Liver (tissue), 9 donors: Measurements from ENCODE around the gene NR2E1. TPM values are rescaled to one million over a fixed set of nuclear protein-coding genes. Genes with fewer than 3 reads are reported as not detected.

Experiments
- DNase-seq: peaks from one replicate; pipeline ENCODE4 v3.0.0-alpha.2; 2017; ENCODE audit warnings: low spot score
- H3K27ac ChIP-seq, 2 donors: one replicate each; pipeline ENCODE4 v1.7.0; 2013; ENCODE audit warnings: inconsistent platforms in 2 of 2, low read length in 2 of 2, control low read depth in 1 of 2, low read depth in 1 of 2, mild to moderate bottlenecking in 1 of 2
- H3K27me3 ChIP-seq, 4 donors: one replicate each; pipeline versions ENCODE4 v1.6.1 to v1.7.0; 2013; ENCODE audit warnings: low read length in 3 of 4, inconsistent platforms in 1 of 4, mild to moderate bottlenecking in 1 of 4, moderate library complexity in 1 of 4; ENCODE audit not compliant: control insufficient read depth in 4 of 4, insufficient read depth in 4 of 4
- H3K36me3 ChIP-seq, 4 donors: one replicate each; pipeline versions ENCODE4 v1.6.1 to v1.7.0; 2013; ENCODE audit warnings: low read length in 3 of 4, mild to moderate bottlenecking in 3 of 4, low read depth in 1 of 4, moderate library complexity in 1 of 4; ENCODE audit not compliant: control insufficient read depth in 4 of 4, insufficient read depth in 3 of 4
- H3K4me1 ChIP-seq, 4 donors: one replicate each; pipeline versions ENCODE4 v1.6.1 to v1.7.0; 2013; ENCODE audit warnings: low read length in 3 of 4, mild to moderate bottlenecking in 3 of 4, moderate library complexity in 1 of 4; ENCODE audit not compliant: control insufficient read depth in 4 of 4, insufficient read depth in 4 of 4
- H3K4me3 ChIP-seq, 3 donors: one replicate each; pipeline versions ENCODE4 v1.6.1 to v1.7.0; 2013; ENCODE audit warnings: low read length in 3 of 3, control low read depth in 1 of 3, low read depth in 1 of 3, mild to moderate bottlenecking in 1 of 3
- H3K9ac ChIP-seq, 2 donors: one replicate each; pipeline ENCODE4 v1.7.0; 2013; ENCODE audit warnings: low read length in 2 of 2, mild to moderate bottlenecking in 2 of 2, moderate library complexity in 2 of 2, control low read depth in 1 of 2, low read depth in 1 of 2
- H3K9me3 ChIP-seq, 4 donors: one replicate each; pipeline versions ENCODE4 v1.6.1 to v1.7.0; 2013; ENCODE audit warnings: low read length in 3 of 4; ENCODE audit not compliant: control insufficient read depth in 4 of 4
- ATF3 ChIP-seq: IDR thresholded peaks from 2 replicates; pipeline ENCODE4 v1.6.1; 2016; ENCODE audit warnings: antibody characterized with exemption
- CTCF ChIP-seq: fragments of 150-350 bp; IDR thresholded peaks from 2 replicates; pipeline ENCODE4 v1.5.1; 2017; ENCODE audit warnings: improper control_type of control experiment, low read depth, low read length; ENCODE audit not compliant: missing input control
- EGR1 ChIP-seq, 2 donors: IDR thresholded peaks; 2 replicates each; pipeline ENCODE4 v1.6.1; 2016 to 2018; ENCODE audit warnings: antibody characterized with exemption in 2 of 2, low read depth in 2 of 2
- FOXA1 ChIP-seq: IDR thresholded peaks from 2 replicates; pipeline ENCODE4 v1.6.1; 2016; ENCODE audit warnings: antibody characterized with exemption
- FOXA2 ChIP-seq: IDR thresholded peaks from 2 replicates; pipeline ENCODE4 v1.6.1; 2016; ENCODE audit warnings: antibody characterized with exemption
- GABPA ChIP-seq, 2 donors: IDR thresholded peaks in 1 of 2; conservative IDR thresholded peaks in 1 of 2; 2 replicates each; pipeline ENCODE4 v1.6.1; 2016; ENCODE audit warnings: antibody characterized with exemption in 2 of 2, mild to moderate bottlenecking in 1 of 2, moderate library complexity in 1 of 2
- HNF4A ChIP-seq, 2 donors: conservative IDR thresholded peaks; 2 replicates each; pipeline ENCODE4 v1.6.1; 2016; ENCODE audit warnings: antibody characterized with exemption in 2 of 2, mild to moderate bottlenecking in 2 of 2
- HNF4G ChIP-seq: IDR thresholded peaks from 2 replicates; pipeline ENCODE4 v1.6.1; 2016; ENCODE audit warnings: antibody characterized with exemption
- JUND ChIP-seq, 2 donors: IDR thresholded peaks; 2 replicates each; pipeline ENCODE4 v1.6.1; 2016; ENCODE audit warnings: antibody characterized with exemption in 2 of 2
- MAX ChIP-seq: IDR thresholded peaks from 2 replicates; pipeline ENCODE4 v1.6.1; 2016; ENCODE audit warnings: antibody characterized with exemption
- NR2F2 ChIP-seq: IDR thresholded peaks from 2 replicates; pipeline ENCODE4 v1.6.1; 2016; ENCODE audit warnings: antibody characterized with exemption
- RAD21 ChIP-seq, 2 donors: IDR thresholded peaks; 2 replicates each; pipeline ENCODE4 v1.6.1; 2016; ENCODE audit warnings: antibody characterized with exemption in 2 of 2, mild to moderate bottlenecking in 2 of 2
- REST ChIP-seq: IDR thresholded peaks from 2 replicates; pipeline ENCODE4 v1.6.1; 2016; ENCODE audit warnings: antibody characterized with exemption, mild to moderate bottlenecking
- RXRA ChIP-seq, 2 donors: IDR thresholded peaks; 2 replicates each; pipeline ENCODE4 v1.6.1; 2017 to 2018; ENCODE audit warnings: antibody characterized with exemption in 2 of 2, mild to moderate bottlenecking in 1 of 2
- SP1 ChIP-seq: IDR thresholded peaks from 2 replicates; pipeline ENCODE4 v1.6.1; 2018; ENCODE audit warnings: antibody characterized with exemption, mild to moderate bottlenecking
- TAF1 ChIP-seq: conservative IDR thresholded peaks from 2 replicates; pipeline ENCODE4 v1.6.1; 2016; ENCODE audit warnings: antibody characterized with exemption, mild to moderate bottlenecking
- YY1 ChIP-seq: IDR thresholded peaks from 2 replicates; pipeline ENCODE4 v1.6.1; 2016; ENCODE audit warnings: antibody characterized with exemption, mild to moderate bottlenecking
- ZBTB33 ChIP-seq: IDR thresholded peaks from 2 replicates; pipeline ENCODE4 v1.6.1; 2016; ENCODE audit warnings: antibody characterized with exemption
- WGBS: extraction: QIAGEN DNeasy Blood & Tissue Kit; methylation state at CpG from one replicate; pipeline ENCODE4 v1.1.7; 2013; 5-methylcytosine and 5-hydroxymethylcytosine counted together
- polyA plus RNA-seq, 2 donors: library from polyadenylated mRNA; stranded (reverse) in 1 of 2; unstranded in 1 of 2; fragments of 200-250 nt in 1 of 2; fragments of >200 nt in 1 of 2; fragmentation: Nextera tagmentation in 1 of 2; extraction: Ambion mirVana in 1 of 2; gene quantifications; one replicate each; pipeline versions ENCODE4 v1.2.1 to v1.2.3, GENCODE V29; 2013 to 2015
- total RNA-seq, 2 donors: library from RNA; depleted of rRNA; stranded (reverse); fragments of >200 nt; gene quantifications; one replicate each; pipeline ENCODE4 v1.2.3, GENCODE V29; 2014
- donor health status: healthy.
- donor health status: healthy.
- donor health status: healthy.
- donor health status: healthy.
- donor health status: healthy.

Gene NR2E1
- total and polyA plus RNA-seq, 4 donors = not detected

- Histone ChIP-seq H3K4me1 (no peaks in the 10 kb centered on the region), H3K36me3 (peaks cover 0 to 3% (median under 1%) of the 10 kb centered on the region in 4 donors), H3K27ac (no peak overlapping the region), H3K27me3 (no peaks in the 10 kb centered on the region), H3K9me3 (no peaks in the 10 kb centered on the region), H3K4me3 (no peak overlapping the region), H3K9ac (no peak overlapping the region)
- DNase-seq = no peak
- WGBS = 90% methylated on average over 4 of the region's 4 CpGs
- TF ChIP-seq FOXA1 (no peak), HNF4G (no peak), YY1 (no peak), REST (no peak), RAD21 (IDR thresholded peaks at IDR 0.05) (no peak), EGR1 (IDR thresholded peaks at IDR 0.05; ENCODE audit: low read depth in 2 of 2) (no peak), NR2F2 (no peak), GABPA (IDR thresholded peaks at IDR 0.05 in 1 of 2, conservative IDR thresholded peaks at IDR 0.05 in 1 of 2) (no peak), HNF4A (conservative IDR thresholded peaks at IDR 0.05) (no peak), TAF1 (no peak), MAX (no peak), ATF3 (no peak), RXRA (IDR thresholded peaks at IDR 0.05) (no peak), CTCF (no peak), ZBTB33 (no peak), SP1 (no peak), JUND (IDR thresholded peaks at IDR 0.05) (no peak), FOXA2 (no peak)
Measured at GRCh38 chr6:108235127-108235526, 69.3 kb downstream of the NR2E1 start.
